HG02973 (cell line): Measurements from ENCODE around the gene SLC22A1.
A peak's percentile ranks its signal among the peaks of the same experiment; 100 is the strongest.

Experiments used
- ATAC-seq: cut with Tn5 transposase; IDR thresholded peaks from one replicate; pipeline ENCODE4 v1.9.1; 2021; ENCODE audit warnings: moderate library complexity; ENCODE audit not compliant: unreplicated experiment

Gene SLC22A1

GRCh38 chr6:160167604-160168399 is 46.2 kb downstream of the SLC22A1 start:
- ATAC-seq: no peak

- ATAC-seq: no peak
Measured at GRCh38 chr6:160170018-160170680, 48.5 kb downstream of the SLC22A1 start.

GRCh38 chr6:160172704-160173103 is 51.1 kb downstream of the SLC22A1 start:
- ATAC-seq: no peak

DNA sequence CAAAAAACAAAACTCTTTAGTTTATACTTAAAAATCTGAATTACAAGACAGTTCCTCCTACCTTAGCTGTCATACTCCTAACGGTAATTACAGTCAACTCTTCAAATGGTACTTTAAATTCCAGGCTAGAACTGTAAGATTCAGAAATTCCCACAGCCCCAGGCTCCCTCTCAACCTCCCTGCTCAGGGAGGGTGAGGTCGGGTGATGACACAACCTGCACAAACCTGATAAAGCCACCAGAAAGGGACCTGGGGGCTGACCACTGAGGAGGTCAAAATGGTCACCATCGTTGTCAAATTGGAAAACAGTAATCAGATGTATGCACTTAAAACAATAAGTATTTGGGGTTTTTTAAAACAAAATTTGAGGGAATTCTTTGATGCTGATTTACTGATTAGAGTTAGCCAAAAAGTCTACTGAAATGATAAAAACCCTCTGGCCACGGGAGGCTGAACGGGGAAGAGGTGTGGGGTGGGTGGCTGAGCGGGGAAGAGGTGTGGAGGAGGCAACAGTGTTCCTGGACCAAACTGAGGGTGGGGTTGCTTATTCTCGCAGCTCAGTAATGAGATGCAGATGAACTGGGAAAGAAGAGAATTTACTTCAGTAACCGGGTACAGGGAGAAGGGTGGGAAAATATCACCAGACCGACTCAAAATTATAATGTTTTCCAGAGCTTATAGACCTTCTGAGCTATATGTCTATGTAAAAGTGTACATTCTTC is 52.4 kb downstream of the SLC22A1 start:
- ATAC-seq: no peak

GRCh38 chr6:160174681-160175080 is 53.1 kb downstream of the SLC22A1 start:
- ATAC-seq: no peak

DNA sequence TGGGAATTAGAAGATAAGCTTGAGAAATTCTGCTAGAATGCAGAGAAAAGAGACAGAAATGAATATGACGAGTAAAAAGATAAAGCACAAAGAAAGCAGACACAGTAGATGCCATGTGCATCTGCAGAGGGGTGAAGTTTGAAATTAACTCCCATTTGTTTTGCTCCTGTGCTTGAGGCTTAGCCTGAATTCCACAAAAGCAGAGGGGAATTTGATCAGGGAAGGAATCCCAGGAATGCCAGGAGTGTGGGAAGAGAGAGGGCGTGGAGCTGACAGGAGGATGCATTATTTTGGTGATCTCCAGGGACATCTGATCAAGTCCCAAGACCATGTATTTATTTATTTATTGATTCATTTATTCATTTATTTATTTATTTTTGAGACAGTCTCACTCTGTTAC is 55.6 kb downstream of the SLC22A1 start:
- ATAC-seq: no peak

DNA sequence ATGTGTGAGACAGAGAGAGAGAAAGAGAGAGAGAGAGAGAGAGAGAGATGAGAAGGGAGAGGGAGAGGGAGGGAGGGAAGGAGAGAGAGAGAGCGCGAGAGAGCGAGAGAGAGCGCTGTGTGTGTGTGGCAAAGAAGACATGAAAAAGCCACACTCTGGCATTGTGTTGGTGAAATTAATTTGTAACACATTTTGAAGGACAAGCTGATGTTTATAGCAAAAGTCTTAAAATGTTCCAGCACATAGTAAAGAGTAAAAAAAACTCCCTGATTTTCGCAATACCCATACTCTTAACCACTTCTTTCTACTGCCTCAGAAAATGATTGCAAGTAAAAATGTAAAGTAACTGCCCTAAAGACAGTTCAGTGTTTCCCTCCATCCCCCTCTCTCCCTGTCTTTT is 56.7 kb downstream of the SLC22A1 start:
- no peak for ATAC-seq

GRCh38 chr6:160180706-160181105 is 59.1 kb downstream of the SLC22A1 start:
- no peak for ATAC-seq

- ATAC-seq: no peak
Measured at GRCh38 chr6:160188773-160189172, 67.2 kb downstream of the SLC22A1 start.

DNA sequence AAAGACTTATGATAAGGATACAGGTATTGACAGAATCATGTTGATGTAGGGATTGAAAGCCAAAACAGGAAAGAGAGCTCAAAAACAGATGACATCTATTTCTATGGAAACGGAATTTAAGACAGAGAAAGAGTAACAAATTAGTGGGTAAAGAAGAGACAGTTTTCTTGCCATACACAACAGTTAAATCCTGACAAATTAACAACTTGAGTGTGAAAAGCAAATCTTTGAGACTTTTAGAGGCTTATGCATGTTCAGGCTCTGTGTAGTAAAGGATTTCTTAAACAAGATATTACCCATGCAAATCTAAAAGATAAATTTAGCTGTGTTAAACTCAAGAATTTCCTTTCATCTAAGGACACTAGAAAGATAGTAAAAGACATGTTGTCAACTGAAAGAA is 68.5 kb downstream of the SLC22A1 start:
- no peak for ATAC-seq

DNA sequence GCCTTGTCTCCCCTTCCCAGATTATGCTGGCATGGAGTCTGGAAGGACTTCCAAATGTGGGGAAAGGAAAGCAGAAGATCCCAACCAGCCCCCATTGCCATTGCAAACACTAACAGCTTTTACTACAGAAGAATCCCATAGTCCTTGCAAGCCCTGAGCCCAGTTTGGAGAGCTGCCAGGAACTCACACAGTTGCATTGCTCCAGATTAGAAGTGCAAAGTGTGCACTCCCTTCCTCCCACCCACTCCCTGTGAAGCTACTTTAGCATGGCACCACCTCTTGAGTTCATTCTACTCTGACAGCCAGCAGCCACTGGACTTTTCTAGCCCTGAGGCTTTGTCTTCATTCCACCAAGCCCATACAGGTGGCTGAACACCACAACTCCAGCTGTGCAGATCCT is 69.4 kb downstream of the SLC22A1 start:
- no peak for ATAC-seq

GRCh38 chr6:160192840-160193239 is 71.2 kb downstream of the SLC22A1 start:
- no peak for ATAC-seq

GRCh38 chr6:160194808-160195207 is 73.2 kb downstream of the SLC22A1 start:
- ATAC-seq: no peak

GRCh38 chr6:160197662-160198061 is 76.0 kb downstream of the SLC22A1 start:
- ATAC-seq: no peak

DNA sequence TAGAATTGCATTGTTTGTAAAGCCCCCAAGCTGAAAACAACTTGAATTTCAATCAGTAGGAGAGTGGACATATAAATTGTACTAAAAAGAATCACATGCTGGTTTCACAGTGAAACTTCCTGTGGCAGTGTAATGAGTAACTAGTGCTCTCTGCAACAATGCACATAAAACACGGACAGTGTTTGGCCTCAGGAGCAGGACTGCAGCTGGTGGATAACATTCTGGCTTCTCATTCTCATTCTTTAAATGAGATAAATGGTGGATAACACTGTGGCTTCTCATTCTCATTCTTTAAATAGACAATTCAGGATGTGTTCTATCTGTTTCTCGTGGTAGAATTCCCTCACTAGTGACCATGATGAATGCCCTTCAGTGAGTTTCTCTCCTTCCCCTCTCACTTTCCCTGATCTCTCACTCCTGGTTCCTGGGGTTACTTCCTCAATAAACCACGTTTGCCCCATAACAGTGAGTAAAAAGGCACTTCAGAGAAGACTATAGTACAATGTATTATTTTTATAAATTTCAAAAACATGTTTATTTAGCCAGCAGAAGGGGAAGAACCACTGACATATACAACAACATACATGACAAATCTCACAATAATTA is 77.1 kb downstream of the SLC22A1 start:
- peak; percentile 91 for ATAC-seq

DNA sequence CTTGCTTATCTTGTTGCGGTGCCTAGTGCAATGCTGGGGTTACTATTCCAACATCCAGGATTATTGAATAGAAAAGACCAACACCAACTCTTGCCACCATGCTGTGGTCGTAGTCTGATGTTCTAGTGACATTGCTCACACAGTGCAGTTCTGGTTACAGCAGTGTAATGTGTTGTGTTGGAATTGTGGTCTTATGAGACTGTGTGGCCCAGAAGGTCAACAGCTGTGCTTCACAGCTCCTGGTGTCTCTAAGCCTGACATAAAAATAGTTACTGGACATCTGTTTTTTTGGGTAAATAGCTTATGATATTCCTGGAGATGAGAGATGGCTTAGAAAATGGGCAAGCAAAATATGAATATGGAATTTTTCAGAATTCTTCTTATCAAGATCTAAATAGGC is 79.4 kb downstream of the SLC22A1 start:
- ATAC-seq: no peak

GRCh38 chr6:160202411-160202810 is 80.8 kb downstream of the SLC22A1 start:
- no peak for ATAC-seq

- ATAC-seq: no peak
Measured at GRCh38 chr6:160203076-160203475, 81.5 kb downstream of the SLC22A1 start.

GRCh38 chr6:160203522-160203921 is 81.9 kb downstream of the SLC22A1 start:
- ATAC-seq: no peak

- no peak for ATAC-seq
Measured at GRCh38 chr6:160203953-160204352, 82.3 kb downstream of the SLC22A1 start.

DNA sequence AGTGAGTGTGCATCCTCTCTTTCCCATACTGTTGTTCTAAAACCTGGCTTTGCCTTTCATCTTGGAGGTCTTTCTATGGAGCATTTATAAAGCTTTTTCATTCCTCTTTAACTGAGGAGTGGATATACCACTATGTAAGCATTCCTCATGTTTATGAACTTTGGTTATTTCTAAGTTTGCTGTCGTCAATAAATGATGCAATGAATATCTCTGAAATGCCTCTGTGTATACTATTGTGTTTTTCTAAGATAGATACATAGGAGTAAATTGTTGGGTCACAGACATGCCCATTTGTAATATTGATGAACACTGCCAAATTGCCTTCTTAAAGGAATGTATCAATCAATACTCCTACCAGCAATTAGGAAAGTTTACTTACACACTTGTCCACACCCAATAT is 83.1 kb downstream of the SLC22A1 start:
- no peak for ATAC-seq
